ENCODE measurements around the gene RBM17. TPM values are rescaled to one million over a fixed set of nuclear protein-coding genes. Genes with fewer than 3 reads are reported as not detected.
"Not testable (repeated sequence)": the region's sequence is repeated elsewhere in the genome, so short reads cannot be mapped to it uniquely, and the experiment has no call there.

Gene RBM17
- total RNA-seq, 1 donor = 80.0 TPM

DNA sequence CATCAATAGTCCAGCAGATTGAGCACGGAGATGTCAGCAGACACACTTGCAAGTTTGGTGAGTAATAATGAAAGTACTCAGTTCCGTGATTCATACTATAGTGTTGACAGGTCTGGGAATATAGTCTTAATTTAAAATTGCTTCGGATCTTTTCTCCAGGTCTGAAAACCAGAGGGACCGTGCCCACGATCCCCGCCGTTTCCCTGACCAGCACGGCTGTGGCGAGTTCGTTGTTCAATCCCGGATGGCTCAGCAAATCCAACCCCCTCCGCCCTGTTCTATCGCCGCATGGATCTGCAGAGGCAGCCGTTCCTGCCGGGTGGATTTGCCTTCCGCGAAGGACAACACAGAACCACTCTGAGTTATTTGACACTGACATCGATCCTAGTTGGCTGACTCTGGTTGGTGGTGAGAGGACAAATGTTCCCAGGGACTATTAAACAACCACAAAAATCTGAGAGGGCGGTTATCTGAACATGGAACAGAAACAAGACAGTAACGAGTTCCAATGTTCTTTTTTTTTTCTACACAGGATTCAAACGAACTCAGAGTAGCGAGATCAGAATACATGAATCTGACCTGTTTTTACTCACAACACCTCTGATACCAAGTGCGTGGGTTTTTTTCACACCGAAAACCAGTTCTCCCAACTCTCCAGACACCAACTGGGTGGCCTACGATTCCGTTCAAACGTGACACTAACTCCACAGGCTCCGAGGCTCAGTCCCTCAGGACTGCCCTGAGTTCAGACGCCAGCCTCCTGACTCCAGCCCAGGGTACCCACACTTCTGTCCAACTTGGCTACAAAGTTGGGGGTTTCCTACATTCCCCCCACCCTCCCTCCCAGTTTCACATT lies 52.7 kb downstream of the RBM17 start:
- H3K4me1 ChIP-seq (ENCODE audit: insufficient read depth, low read length) = peaks cover 42% of the 10 kb centered on the region
- H3K4me3 ChIP-seq (ENCODE audit: low read length) = peak overlapping the region; percentile 9
- H3K27me3 ChIP-seq (ENCODE audit: insufficient read depth, low read length) = no peaks in the 10 kb centered on the region
- no peaks in the 10 kb centered on the region for H3K9me3 ChIP-seq (ENCODE audit: low read depth, low read length)

DNA sequence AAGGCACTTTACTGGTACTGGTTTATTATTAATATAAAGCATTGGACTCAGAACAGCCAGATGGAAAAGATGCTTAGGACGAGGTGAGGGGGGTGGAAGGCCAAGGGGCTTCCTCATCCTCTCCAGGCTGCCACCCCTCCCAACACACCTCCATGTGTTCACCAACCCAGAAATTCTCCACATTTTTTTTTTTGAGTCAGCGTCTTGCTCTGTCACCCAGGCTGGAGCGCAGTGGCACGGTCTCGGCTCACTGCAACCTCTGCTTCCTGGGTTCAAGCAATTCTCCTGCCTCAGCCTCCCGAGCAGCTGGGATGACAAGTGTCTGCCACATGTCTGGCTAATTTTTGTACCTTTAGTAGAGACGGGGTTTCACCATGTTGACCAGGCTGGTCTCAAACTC lies 53.4 kb downstream of the RBM17 start:
- not testable (repeated sequence) for H3K27me3 ChIP-seq (ENCODE audit: insufficient read depth, low read length); H3K9me3 ChIP-seq (ENCODE audit: low read depth, low read length); H3K4me3 ChIP-seq (ENCODE audit: low read length)
- peaks cover 49% of the 10 kb centered on the region for H3K4me1 ChIP-seq (ENCODE audit: insufficient read depth, low read length)

DNA sequence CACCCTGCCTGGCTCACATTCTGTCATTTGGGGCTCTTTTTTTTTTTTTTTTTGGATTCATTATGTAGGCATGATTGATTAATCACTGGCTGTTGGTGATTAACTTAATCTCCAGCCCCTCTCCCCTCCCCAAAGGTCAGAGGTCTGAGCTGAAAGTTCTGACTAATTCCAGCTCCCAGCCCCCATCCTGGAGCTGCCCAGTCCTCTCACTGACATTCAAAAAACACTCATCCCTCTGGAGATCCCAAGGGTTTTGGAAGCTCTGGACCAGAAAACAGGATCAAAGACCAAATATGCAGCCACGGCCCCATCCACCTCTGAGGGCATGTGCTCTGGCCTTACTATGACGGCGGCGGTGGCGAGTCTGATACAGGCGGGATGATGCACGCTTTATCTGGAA lies 53.8 kb downstream of the RBM17 start:
- Histone ChIP-seq H3K4me1 (ENCODE audit: insufficient read depth, low read length) (peaks cover 53% of the 10 kb centered on the region), H3K4me3 (ENCODE audit: low read length) (no peak overlapping the region), H3K9me3 (ENCODE audit: low read depth, low read length) (no peaks in the 10 kb centered on the region), H3K27me3 (ENCODE audit: insufficient read depth, low read length) (no peaks in the 10 kb centered on the region)

DNA sequence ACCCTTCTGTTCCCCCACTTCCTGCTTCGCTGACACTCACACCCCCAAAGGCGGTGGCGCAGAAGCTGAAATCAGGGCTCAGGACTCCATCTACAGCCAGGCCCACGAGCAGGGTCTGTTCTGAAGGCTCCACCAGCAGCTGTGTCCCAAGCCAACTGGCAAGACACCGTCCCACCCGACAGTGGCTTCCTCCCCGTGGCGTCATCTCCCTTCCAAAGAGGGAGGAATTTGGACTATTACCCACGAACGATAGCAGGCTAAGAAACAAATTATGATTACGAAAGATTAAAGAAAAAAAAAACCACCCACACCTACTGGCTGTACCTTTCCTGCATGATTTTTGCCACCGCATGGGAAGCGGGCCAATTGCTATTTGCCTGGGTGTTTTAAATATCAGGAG lies 54.3 kb downstream of the RBM17 start:
- H3K4me3 ChIP-seq (ENCODE audit: low read length) = no peak overlapping the region
- no peaks in the 10 kb centered on the region for H3K27me3 ChIP-seq (ENCODE audit: insufficient read depth, low read length)
- peaks cover 59% of the 10 kb centered on the region for H3K4me1 ChIP-seq (ENCODE audit: insufficient read depth, low read length)
- no peaks in the 10 kb centered on the region for H3K9me3 ChIP-seq (ENCODE audit: low read depth, low read length)

GRCh38 chr10:6144406-6145165 lies 55.8 kb downstream of the RBM17 start:
- no peaks in the 10 kb centered on the region for H3K9me3 ChIP-seq (ENCODE audit: low read depth, low read length)
- no peaks in the 10 kb centered on the region for H3K27me3 ChIP-seq (ENCODE audit: insufficient read depth, low read length)
- H3K4me3 ChIP-seq (ENCODE audit: low read length) = peak overlapping the region; percentile 78
- peaks cover 69% of the 10 kb centered on the region for H3K4me1 ChIP-seq (ENCODE audit: insufficient read depth, low read length)

DNA sequence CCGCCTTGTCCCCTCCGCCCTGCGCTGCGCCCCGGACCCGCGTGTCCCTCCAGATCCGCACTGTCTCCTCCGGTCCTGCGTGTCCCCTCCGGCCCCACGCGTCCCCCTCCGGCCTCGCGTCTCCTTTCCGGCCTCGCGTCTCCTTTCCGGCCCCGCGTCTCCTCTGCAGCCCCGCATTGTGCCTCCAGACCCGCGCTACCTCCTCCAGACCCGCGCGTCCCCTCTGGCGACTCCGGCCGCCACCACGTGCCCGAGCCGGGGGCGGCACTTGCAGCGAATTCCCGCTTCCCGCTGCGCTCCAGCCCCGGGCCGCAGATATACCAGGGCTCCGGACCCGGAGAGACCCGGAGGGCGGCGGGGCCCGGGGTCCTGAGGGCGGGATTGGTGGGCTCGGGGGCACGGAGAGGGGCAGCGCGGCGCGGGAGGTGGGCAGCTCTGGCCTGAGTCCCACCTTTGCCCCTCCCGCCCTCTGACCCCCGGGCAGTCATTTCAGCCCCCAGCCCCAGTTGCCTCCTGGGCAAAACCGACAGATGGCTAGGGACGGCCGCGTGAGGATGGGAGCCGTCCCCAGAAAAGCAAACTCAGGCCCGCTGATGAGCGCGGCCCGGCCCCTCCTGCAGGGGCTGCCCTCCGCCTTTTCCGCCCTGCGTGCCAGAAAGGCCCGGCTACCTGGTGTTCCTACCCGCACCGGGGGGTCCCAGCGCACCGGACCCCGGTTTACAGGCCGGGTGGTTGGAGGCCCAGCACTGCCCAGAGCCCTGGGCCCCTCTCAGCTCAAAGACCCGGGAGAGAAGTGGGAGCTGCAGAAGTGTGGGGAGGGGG lies 56.5 kb downstream of the RBM17 start:
- peak overlapping the region; percentile 78 for H3K4me3 ChIP-seq (ENCODE audit: low read length)
- peaks cover 71% of the 10 kb centered on the region for H3K4me1 ChIP-seq (ENCODE audit: insufficient read depth, low read length)
- no peaks in the 10 kb centered on the region for H3K9me3 ChIP-seq (ENCODE audit: low read depth, low read length)
- H3K27me3 ChIP-seq (ENCODE audit: insufficient read depth, low read length) = no peaks in the 10 kb centered on the region

GRCh38 chr10:6146013-6146785 lies 57.4 kb downstream of the RBM17 start:
- Histone ChIP-seq H3K4me1 (ENCODE audit: insufficient read depth, low read length) (peaks cover 71% of the 10 kb centered on the region), H3K27me3 (ENCODE audit: insufficient read depth, low read length) (no peaks in the 10 kb centered on the region), H3K9me3 (ENCODE audit: low read depth, low read length) (no peaks in the 10 kb centered on the region), H3K4me3 (ENCODE audit: low read length) (peak overlapping the region; percentile 78)

GRCh38 chr10:6146921-6147320 lies 58.1 kb downstream of the RBM17 start:
- Histone ChIP-seq H3K27me3 (ENCODE audit: insufficient read depth, low read length) (no peaks in the 10 kb centered on the region), H3K4me1 (ENCODE audit: insufficient read depth, low read length) (peaks cover 74% of the 10 kb centered on the region), H3K4me3 (ENCODE audit: low read length) (no peak overlapping the region), H3K9me3 (ENCODE audit: low read depth, low read length) (no peaks in the 10 kb centered on the region)

DNA sequence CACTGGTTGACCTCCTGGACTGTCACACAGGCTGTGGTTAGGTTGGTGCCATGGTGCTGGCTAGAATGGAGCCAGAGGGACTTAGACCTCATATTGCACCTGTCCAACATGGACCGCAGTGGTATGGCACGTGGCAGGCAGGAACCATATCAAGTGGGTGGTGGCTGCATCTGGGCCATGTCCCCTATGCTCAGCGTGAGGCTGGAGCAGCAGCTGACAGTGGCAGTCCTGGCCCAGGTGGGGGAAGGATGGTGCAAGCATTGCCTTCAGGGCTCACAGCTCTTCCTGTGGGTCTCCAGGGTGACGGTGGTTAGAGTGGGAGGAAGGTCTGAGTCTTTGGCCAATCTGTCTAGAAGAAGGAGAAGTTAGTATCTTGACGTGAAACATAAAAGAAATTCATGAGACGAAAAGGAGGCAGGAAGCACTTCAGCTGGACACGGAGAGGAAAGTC lies 59.4 kb downstream of the RBM17 start:
- Histone ChIP-seq H3K27me3 (ENCODE audit: insufficient read depth, low read length) (no peaks in the 10 kb centered on the region), H3K4me1 (ENCODE audit: insufficient read depth, low read length) (peaks cover 84% of the 10 kb centered on the region)

DNA sequence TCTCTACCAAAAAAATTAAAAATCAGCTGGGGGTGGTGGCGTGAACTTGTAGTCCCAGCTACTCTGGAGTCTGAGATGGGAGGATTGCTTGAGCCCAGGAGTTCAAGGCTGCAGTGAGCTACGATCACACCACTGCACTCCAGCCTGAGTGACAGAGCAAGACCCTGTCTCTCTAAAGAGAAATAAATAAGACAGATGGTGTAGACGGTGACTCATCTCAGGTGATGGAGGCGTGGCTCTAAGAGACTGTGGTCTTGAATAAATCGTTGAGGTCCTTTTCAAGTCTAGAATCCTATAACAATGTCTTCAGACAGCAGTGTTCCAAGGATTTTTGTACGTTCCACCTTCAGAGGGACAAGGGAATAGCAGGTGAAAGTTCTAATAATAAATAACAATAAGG lies 60.1 kb downstream of the RBM17 start:
- Histone ChIP-seq H3K27me3 (ENCODE audit: insufficient read depth, low read length) (no peaks in the 10 kb centered on the region), H3K4me3 (ENCODE audit: low read length) (no peak overlapping the region), H3K4me1 (ENCODE audit: insufficient read depth, low read length) (peaks cover 83% of the 10 kb centered on the region), H3K9me3 (ENCODE audit: low read depth, low read length) (no peaks in the 10 kb centered on the region)

More for the DNA sequence above, 59.4 kb downstream of the RBM17 start:
- Histone ChIP-seq H3K4me3 (ENCODE audit: low read length) (no peak overlapping the region), H3K9me3 (ENCODE audit: low read depth, low read length) (no peaks in the 10 kb centered on the region)

GRCh38 chr10:6151087-6151977 lies 62.5 kb downstream of the RBM17 start:
- Histone ChIP-seq H3K9me3 (ENCODE audit: low read depth, low read length) (no peaks in the 10 kb centered on the region), H3K4me3 (ENCODE audit: low read length) (peak overlapping the region; percentile 20), H3K27me3 (ENCODE audit: insufficient read depth, low read length) (no peaks in the 10 kb centered on the region), H3K4me1 (ENCODE audit: insufficient read depth, low read length) (peaks cover 73% of the 10 kb centered on the region)

- Histone ChIP-seq H3K4me3 (ENCODE audit: low read length) (no peak overlapping the region), H3K9me3 (ENCODE audit: low read depth, low read length) (no peaks in the 10 kb centered on the region), H3K4me1 (ENCODE audit: insufficient read depth, low read length) (peaks cover 48% of the 10 kb centered on the region), H3K27me3 (ENCODE audit: insufficient read depth, low read length) (no peaks in the 10 kb centered on the region)
Observed at GRCh38 chr10:6153845-6154244, 65.0 kb downstream of the RBM17 start.

DNA sequence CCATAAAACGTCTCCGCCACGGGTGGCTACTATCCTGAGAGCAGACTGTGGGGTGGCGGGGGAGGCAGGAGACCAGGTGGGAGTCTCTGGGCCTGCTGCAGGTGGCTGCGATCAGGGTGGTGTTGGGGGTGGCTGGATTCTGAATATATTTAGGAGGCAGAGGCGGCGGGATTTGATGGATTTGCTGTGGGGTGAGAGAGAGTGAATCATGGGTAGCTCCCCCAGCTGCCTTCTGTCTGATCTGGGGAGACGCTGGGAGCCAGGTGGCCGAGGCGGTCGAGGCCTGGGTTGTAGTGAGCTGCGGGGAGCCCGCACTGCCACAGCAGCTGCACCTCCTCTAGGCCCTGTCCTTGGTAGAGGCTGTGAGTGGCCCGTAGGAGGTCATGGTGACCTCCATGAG lies 65.7 kb downstream of the RBM17 start:
- H3K9me3 ChIP-seq (ENCODE audit: low read depth, low read length) = no peaks in the 10 kb centered on the region
- no peak overlapping the region for H3K4me3 ChIP-seq (ENCODE audit: low read length)
- H3K4me1 ChIP-seq (ENCODE audit: insufficient read depth, low read length) = peaks cover 45% of the 10 kb centered on the region
- no peaks in the 10 kb centered on the region for H3K27me3 ChIP-seq (ENCODE audit: insufficient read depth, low read length)
